BJ (cell line): ENCODE measurements around the gene SECISBP2L. TPM values are rescaled to one million over a fixed set of nuclear protein-coding genes. Genes with fewer than 3 reads are reported as not detected.
A peak's percentile ranks its signal among the peaks of the same experiment; 100 is the strongest.

Experiments
- CTCF ChIA-PET: fragments of 350-600 bp; formaldehyde crosslinking; extraction: SDS; loops from one replicate; lab custom pipeline; 2021; ENCODE audit warnings: antibody characterized with exemption, inconsistent platforms; lab: Yijun Ruan, JAX
- POLR2A ChIA-PET: fragments of 300-600 bp; sonication (Branson Sonifier 250); formaldehyde crosslinking; extraction: SDS; loops from one replicate; lab custom pipeline; 2021; ENCODE audit warnings: antibody characterized with exemption; lab: Charles Lee
- DNase-seq: peaks from one replicate; pipeline ENCODE4 v3.0.0-alpha.2; 2011; ENCODE audit warnings: low read depth
- H3K27me3 ChIP-seq: 2 replicates; pipeline ENCODE4 v1.6.0; 2011; ENCODE audit warnings: low read length; ENCODE audit not compliant: control insufficient read depth, insufficient read depth
- H3K36me3 ChIP-seq: 2 replicates; pipeline ENCODE4 v1.5.1; 2011; ENCODE audit warnings: low read length; ENCODE audit not compliant: control insufficient read depth, insufficient read depth
- H3K4me3 ChIP-seq: 2 replicates; pipeline ENCODE4 v1.5.1; 2011; ENCODE audit warnings: low read depth, mild to moderate bottlenecking, control low read depth, low read length
- polyA plus RNA-seq: library from polyadenylated mRNA; depleted of rRNA; stranded (reverse); fragments of >200 nt; gene quantifications from 2 replicates; pipeline ENCODE4 v1.2.3, GENCODE V29; 2011
- TF ChIP-seq, protein P1 (sequence below): IDR thresholded peaks from 2 replicates; pipeline ENCODE4 v1.5.1; 2011; ENCODE audit warnings: low read depth, mild to moderate bottlenecking, control low read depth, inconsistent platforms, low read length, moderate library complexity; ENCODE audit not compliant: insufficient read depth

The SECISBP2L gene
- polyA plus RNA-seq, 1 experiment: 23.8 TPM

DNA sequence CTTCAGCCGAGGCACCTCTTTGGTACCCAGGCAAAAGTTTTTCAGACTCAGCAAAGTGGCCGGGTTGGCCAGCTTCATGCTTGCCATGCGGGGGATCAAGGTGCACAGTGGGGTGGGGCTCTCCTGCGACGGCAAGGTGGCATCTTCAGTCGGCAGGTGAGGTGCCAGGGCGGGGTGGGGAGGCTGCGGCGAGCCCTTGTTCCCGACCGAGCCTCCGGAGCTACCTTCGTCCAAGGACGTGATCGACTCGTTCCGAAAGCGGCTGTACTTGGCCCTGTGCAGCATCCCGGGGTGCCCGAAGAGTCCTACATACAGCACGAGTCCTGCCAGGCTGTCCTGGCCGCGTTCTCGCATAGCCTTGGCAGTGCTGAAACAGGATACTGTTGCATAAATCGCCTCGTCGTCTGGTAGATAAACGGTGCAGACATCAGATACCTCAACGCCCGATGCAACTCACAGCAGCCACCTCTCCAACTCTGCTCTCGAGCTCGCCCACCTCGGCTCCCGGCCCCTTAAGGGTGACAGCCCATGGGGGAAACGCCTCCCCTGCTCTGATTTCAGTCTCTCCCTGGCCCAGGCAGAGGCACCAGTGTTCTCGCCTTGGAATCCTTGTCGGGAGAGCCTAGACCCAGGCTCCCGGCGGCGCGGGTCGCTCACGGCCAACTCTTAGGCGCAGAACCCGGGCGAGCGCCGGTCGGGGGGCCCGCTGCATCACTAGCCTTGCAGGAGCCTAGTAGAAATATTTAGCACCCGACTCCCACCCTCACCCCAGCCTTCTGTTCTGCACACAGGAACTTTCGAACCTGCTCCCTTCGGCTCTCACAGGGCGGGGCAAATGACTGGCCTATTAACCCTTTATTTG, 83.4 kb downstream of the SECISBP2L start:
- H3K36me3 ChIP-seq: no peaks in the 10 kb centered on the region
- no peaks in the 10 kb centered on the region for H3K27me3 ChIP-seq
- TF ChIP-seq, protein P1, sequence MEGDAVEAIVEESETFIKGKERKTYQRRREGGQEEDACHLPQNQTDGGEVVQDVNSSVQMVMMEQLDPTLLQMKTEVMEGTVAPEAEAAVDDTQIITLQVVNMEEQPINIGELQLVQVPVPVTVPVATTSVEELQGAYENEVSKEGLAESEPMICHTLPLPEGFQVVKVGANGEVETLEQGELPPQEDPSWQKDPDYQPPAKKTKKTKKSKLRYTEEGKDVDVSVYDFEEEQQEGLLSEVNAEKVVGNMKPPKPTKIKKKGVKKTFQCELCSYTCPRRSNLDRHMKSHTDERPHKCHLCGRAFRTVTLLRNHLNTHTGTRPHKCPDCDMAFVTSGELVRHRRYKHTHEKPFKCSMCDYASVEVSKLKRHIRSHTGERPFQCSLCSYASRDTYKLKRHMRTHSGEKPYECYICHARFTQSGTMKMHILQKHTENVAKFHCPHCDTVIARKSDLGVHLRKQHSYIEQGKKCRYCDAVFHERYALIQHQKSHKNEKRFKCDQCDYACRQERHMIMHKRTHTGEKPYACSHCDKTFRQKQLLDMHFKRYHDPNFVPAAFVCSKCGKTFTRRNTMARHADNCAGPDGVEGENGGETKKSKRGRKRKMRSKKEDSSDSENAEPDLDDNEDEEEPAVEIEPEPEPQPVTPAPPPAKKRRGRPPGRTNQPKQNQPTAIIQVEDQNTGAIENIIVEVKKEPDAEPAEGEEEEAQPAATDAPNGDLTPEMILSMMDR: no peak
- no peak for DNase-seq
- CTCF ChIA-PET: interaction anchor here (0.6 to 5.2 kb wide), 10 partner anchors 9 to 1531 kb away, joined by 3 to 48 read pairs (median 4); partner anchors contain the start of gene EID1
- POLR2A ChIA-PET: no interaction called here
- peak overlapping the region; percentile 53 for H3K4me3 ChIP-seq

DNA sequence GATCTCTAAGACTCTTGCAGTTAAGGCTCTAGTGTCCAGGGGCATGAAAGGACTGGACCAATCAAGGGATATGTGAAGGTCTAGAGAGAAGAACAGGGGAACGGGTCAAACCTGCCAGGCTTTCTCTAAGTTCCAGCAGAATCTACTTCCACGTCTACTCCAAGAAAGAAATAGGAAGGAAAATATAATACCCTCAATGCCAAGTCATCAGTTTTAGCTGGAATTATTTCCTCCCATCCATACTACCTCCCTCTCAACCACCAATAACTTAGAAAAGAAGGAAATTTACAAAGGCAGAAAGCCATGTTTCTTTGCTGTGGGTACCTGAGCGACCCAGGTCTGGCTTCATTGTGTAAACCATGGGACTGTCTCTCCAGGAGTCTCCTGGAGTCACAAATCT, 90.3 kb downstream of the SECISBP2L start:
- CTCF ChIA-PET: no interaction called here
- H3K4me3 ChIP-seq: no peak overlapping the region
- DNase-seq: no peak
- H3K36me3 ChIP-seq: no peaks in the 10 kb centered on the region
- TF ChIP-seq, protein P1: no peak
- no peaks in the 10 kb centered on the region for H3K27me3 ChIP-seq
- POLR2A ChIA-PET: no interaction called here

DNA sequence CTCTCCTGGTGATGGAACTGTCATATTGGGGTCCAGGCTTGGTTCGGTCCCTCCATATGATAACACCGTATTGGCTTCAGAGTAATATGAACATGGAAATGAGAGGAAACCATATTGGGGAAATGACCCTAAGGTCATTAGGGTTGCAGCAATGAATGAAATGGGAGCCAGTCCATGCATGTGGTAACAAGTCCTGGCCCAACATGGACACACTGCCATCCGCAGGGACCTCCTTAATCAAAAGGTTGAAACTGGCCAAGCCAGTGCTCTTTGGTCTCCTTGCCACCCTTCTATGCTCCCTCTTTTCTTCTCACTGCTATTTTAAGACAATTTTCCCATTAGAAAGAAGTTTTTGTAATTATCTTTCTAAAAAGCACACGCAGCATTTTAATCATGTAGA, 90.9 kb downstream of the SECISBP2L start:
- H3K36me3 ChIP-seq: no peaks in the 10 kb centered on the region
- TF ChIP-seq, protein P1: no peak
- CTCF ChIA-PET: interaction anchor here (2.7 kb wide), 1 partner anchor 9 kb away, joined by 10 read pairs; the partner anchor contains the start of gene SHC4
- DNase-seq: no peak
- H3K4me3 ChIP-seq: no peak overlapping the region
- POLR2A ChIA-PET: no interaction called here
- no peaks in the 10 kb centered on the region for H3K27me3 ChIP-seq

DNA sequence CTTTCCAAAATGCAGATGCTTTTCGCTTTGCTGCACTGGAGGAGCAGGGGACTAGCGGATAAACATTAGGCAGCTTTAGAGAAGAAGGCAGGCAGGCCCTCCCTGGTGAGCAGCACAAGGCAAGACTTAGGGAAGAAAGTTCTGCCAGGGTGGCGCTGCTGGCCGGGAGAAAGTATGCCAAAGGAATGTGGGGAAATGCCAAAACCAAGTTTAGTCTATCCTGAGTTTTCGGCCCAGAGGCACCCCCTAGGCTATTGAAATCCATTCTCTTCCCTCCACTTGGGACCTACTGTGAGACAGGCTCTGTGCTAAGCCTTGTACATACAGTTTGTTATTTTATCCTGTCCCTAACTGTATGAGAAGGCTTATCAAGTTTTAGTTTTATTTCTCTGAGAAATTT, 91.7 kb downstream of the SECISBP2L start:
- no peak for DNase-seq
- TF ChIP-seq, protein P1: peak; percentile 36; the same call in 1 of the 2 replicates
- no peaks in the 10 kb centered on the region for H3K36me3 ChIP-seq
- ChIA-PET CTCF (interaction anchor here (2.7 kb wide), 1 partner anchor 10 kb away, joined by 10 read pairs; the partner anchor contains the start of gene SHC4), POLR2A (no interaction called here)
- H3K4me3 ChIP-seq: no peak overlapping the region
- H3K27me3 ChIP-seq: no peaks in the 10 kb centered on the region

DNA sequence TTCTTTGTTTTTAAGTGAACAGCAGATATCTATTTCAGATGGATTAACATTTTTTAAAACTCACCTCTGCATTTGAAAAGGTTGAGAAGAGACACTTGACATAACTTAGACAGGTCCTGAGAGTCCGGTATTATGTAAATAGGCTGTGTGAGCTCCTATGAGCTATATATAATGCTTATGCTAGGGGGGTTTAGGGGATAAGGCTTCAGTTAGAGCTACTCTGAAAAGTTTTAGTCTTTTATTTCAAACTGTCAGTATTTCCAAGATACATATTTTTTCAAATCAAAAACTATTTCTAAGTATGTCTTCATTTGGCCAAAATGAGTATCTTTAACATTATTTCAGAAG, 99.4 kb downstream of the SECISBP2L start:
- CTCF ChIA-PET: interaction anchor here (0.6 kb wide), 1 partner anchor 17 kb away, joined by 3 read pairs; no protein-coding TSS in a partner anchor
- POLR2A ChIA-PET: interaction anchor here (0.6 kb wide), 1 partner anchor 289 kb away, joined by 3 read pairs; no protein-coding TSS in a partner anchor
- DNase-seq: no peak
- TF ChIP-seq, protein P1: no peak
- Histone ChIP-seq H3K4me3 (no peak overlapping the region), H3K27me3 (no peaks in the 10 kb centered on the region), H3K36me3 (no peaks in the 10 kb centered on the region)
